ENCODE data around the gene FCN1.

Gene FCN1

GRCh38 chr9:134950386-134951210 lies 32.9 kb upstream of the FCN1 start:
- no peak for DNase-seq

- no peak for DNase-seq
These were observed 32.1 kb upstream of the FCN1 start for GRCh38 chr9:134949681-134950385.

- no peak for DNase-seq
These were observed 30.4 kb upstream of the FCN1 start for GRCh38 chr9:134948149-134948548.

GRCh38 chr9:134947265-134947955 lies 29.7 kb upstream of the FCN1 start:
- DNase-seq = no peak

GRCh38 chr9:134946663-134947062 lies 29.0 kb upstream of the FCN1 start:
- DNase-seq = no peak

GRCh38 chr9:134945509-134946275 lies 28.0 kb upstream of the FCN1 start:
- no peak for DNase-seq

GRCh38 chr9:134944916-134945315 lies 27.2 kb upstream of the FCN1 start:
- no peak for DNase-seq

- DNase-seq = no peak
These were observed 26.7 kb upstream of the FCN1 start for GRCh38 chr9:134944351-134944802.

GRCh38 chr9:134943836-134944235 lies 26.1 kb upstream of the FCN1 start:
- no peak for DNase-seq

GRCh38 chr9:134943411-134943810 lies 25.7 kb upstream of the FCN1 start:
- DNase-seq = no peak

- no peak for DNase-seq
These were observed 25.1 kb upstream of the FCN1 start for GRCh38 chr9:134942788-134943184.

GRCh38 chr9:134942011-134942787 lies 24.5 kb upstream of the FCN1 start:
- DNase-seq = no peak

- DNase-seq = no peak
These were observed 22.8 kb upstream of the FCN1 start for GRCh38 chr9:134940236-134941208.

GRCh38 chr9:134939836-134940235 lies 22.1 kb upstream of the FCN1 start:
- no peak for DNase-seq

- DNase-seq = no peak
These were observed 21.5 kb upstream of the FCN1 start for GRCh38 chr9:134939080-134939733.

GRCh38 chr9:134938346-134939079 lies 20.8 kb upstream of the FCN1 start:
- no peak for DNase-seq

GRCh38 chr9:134937566-134938345 lies 20.0 kb upstream of the FCN1 start:
- no peak for DNase-seq

GRCh38 chr9:134937164-134937555 lies 19.4 kb upstream of the FCN1 start:
- no peak for DNase-seq
